Upper lobe of right lung (tissue), 1 donor: ENCODE data around the gene CDYL2. TPM values are rescaled to one million over a fixed set of nuclear protein-coding genes. Genes with fewer than 3 reads are reported as not detected.

ENCODE experiments used
- ATAC-seq: fragments of 200-7000 bp; cut with Tn5 transposase; one replicate; pipeline ENCODE4 v1.9.1; 2020; ENCODE audit warnings: mild to moderate bottlenecking, moderate library complexity
- DNase-seq: peaks from one replicate; pipeline ENCODE4 v3.0.0-alpha.2; 2020
- H3K27ac ChIP-seq: fragments of 200-600 bp; one replicate; pipeline ENCODE4 v1.8.0; 2022
- H3K27me3 ChIP-seq: fragments of 200-600 bp; one replicate; pipeline ENCODE4 v1.8.0; 2022; ENCODE audit warnings: mild to moderate bottlenecking
- H3K36me3 ChIP-seq: fragments of 200-600 bp; one replicate; pipeline ENCODE4 v1.8.0; 2022
- H3K4me1 ChIP-seq: fragments of 200-600 bp; one replicate; pipeline ENCODE4 v1.8.0; 2022
- H3K4me3 ChIP-seq: fragments of 200-600 bp; one replicate; pipeline ENCODE4 v1.8.0; 2022; ENCODE audit warnings: mild to moderate bottlenecking
- H3K9me3 ChIP-seq: fragments of 200-600 bp; one replicate; pipeline ENCODE4 v1.8.0; 2022
- CTCF ChIP-seq: fragments of 200-600 bp; IDR thresholded peaks from one replicate; pipeline ENCODE4 v1.8.0; 2022; ENCODE audit warnings: antibody characterized with exemption
- intact Hi-C: fragments of 100-400 bp; cut with DNase I; formaldehyde crosslinking; loops from one replicate; pipeline ENCODE4 v1.11.0; 2022
- total RNA-seq: library from RNA; stranded (reverse); fragmentation: NEBNext Ultra II Directional; extraction: Animal tissue kit (Norgen Biotek cat#: 25700); gene quantifications from one replicate; pipeline ENCODE4 v1.2.1, GENCODE V29; 2021
- donor health status: DM: no; HTN: yes; CAD: no; lungs with severe emphysema.

Gene CDYL2
- total RNA-seq, 1 donor from 2014 or later: 21.0 TPM

GRCh38 chr16:80693553-80693952 lies 110.8 kb downstream of the CDYL2 start:
- intact Hi-C loops: no loop called here
- H3K4me3 ChIP-seq: no peak overlapping the region
- TF ChIP-seq CTCF: no peak
- ATAC-seq (no peak), DNase-seq (no peak)
- H3K36me3 ChIP-seq: no peaks in the 10 kb centered on the region
- no peaks in the 10 kb centered on the region for H3K27me3 ChIP-seq
- H3K27ac ChIP-seq: no peak overlapping the region
- H3K4me1 ChIP-seq: no peaks in the 10 kb centered on the region
- H3K9me3 ChIP-seq: no peaks in the 10 kb centered on the region

GRCh38 chr16:80692270-80692669 lies 112.1 kb downstream of the CDYL2 start:
- no peak overlapping the region for H3K27ac ChIP-seq
- H3K27me3 ChIP-seq: no peaks in the 10 kb centered on the region
- TF ChIP-seq CTCF: no peak
- no peak overlapping the region for H3K4me3 ChIP-seq
- no peaks in the 10 kb centered on the region for H3K9me3 ChIP-seq
- intact Hi-C loops: no loop called here
- DNase-seq: no peak
- no peak for ATAC-seq
- H3K4me1 ChIP-seq: no peaks in the 10 kb centered on the region
- no peaks in the 10 kb centered on the region for H3K36me3 ChIP-seq

DNA sequence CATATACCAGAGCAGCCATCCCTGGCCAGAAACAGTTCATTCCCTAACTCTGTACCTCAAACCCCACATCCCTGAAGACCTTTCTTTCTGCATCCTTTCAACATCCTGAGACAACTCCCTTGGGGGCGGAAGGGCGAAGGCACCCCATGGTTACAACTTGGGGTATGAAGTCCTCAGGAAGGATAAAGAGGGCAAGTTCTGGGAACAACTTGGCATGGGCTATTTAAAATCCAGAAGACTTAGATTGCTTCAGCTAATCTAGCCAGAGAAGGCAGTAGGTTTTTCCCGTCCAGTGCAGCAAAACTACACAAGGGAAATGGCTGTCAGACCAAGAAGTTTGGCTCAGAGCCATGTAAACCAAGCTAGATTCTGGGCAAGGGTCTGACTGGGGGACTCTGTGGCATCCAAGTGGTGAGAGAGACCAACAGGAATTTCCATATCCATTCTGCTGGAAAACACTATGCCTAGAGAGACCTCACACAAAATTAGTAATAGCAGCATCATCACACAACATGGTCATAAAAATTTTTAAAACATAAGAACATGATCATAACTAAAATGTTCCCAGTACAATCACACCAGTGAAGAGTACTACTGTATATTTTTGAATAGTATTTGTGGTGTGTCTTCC lies 113.2 kb downstream of the CDYL2 start:
- DNase-seq (no peak), ATAC-seq (no peak)
- Histone ChIP-seq H3K36me3 (no peaks in the 10 kb centered on the region), H3K27ac (no peak overlapping the region), H3K27me3 (no peaks in the 10 kb centered on the region), H3K4me1 (no peaks in the 10 kb centered on the region), H3K4me3 (no peak overlapping the region), H3K9me3 (no peaks in the 10 kb centered on the region)
- no peak for TF ChIP-seq CTCF
- intact Hi-C loops: no loop called here

DNA sequence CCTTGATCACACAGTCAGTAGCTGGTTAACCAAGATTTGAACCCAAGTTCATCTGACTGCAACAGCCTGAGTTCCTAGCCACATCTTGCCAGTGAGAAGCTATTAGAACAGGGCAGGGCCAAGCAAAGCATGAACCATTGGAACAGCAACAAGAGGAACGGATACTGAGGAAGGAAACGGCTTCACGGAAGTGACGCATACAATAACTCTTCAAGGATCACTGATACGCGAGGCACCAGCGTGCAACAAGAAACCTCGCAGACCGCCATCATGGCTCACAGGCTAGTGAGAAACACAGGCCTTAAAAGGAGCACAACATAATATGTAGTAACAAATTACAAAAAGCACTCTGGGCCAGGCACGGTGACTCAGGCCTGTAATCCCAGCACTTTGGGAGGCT lies 114.9 kb downstream of the CDYL2 start:
- no peak overlapping the region for H3K4me3 ChIP-seq
- H3K27me3 ChIP-seq: no peaks in the 10 kb centered on the region
- intact Hi-C loops: no loop called here
- DNase-seq: no peak
- no peak overlapping the region for H3K27ac ChIP-seq
- H3K9me3 ChIP-seq: no peaks in the 10 kb centered on the region
- no peaks in the 10 kb centered on the region for H3K4me1 ChIP-seq
- no peak for TF ChIP-seq CTCF
- no peak for ATAC-seq
- no peaks in the 10 kb centered on the region for H3K36me3 ChIP-seq

- H3K27ac ChIP-seq: no peak overlapping the region
- no peaks in the 10 kb centered on the region for H3K9me3 ChIP-seq
- H3K27me3 ChIP-seq: no peaks in the 10 kb centered on the region
- ATAC-seq: no peak
- no peaks in the 10 kb centered on the region for H3K4me1 ChIP-seq
- no peak overlapping the region for H3K4me3 ChIP-seq
- no peaks in the 10 kb centered on the region for H3K36me3 ChIP-seq
- intact Hi-C loops: no loop called here
- TF ChIP-seq CTCF: no peak
- DNase-seq: no peak
These were observed 116.8 kb downstream of the CDYL2 start for GRCh38 chr16:80687606-80688005.

DNA sequence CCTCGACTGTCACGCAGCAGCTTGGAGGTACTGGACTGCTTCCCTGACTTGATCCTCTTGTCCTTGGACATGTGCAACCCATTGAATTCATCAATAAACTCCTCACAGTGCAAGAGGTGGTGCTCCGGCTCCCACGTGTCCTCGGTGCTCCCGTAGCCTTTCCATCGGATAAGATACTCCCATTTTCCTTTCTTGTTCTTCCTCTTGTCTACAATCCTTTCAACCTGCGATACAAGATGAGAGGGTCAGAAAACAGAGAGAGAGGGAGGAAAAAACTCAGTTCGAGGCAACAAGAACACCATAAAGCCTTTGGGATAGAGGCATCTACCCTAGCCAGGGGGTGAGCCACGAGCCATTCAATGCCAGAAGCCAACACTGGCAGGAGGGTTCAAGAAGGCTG lies 119.5 kb downstream of the CDYL2 start:
- TF ChIP-seq CTCF: no peak
- Histone ChIP-seq H3K4me3 (no peak overlapping the region), H3K27ac (no peak overlapping the region), H3K4me1 (no peaks in the 10 kb centered on the region), H3K9me3 (no peaks in the 10 kb centered on the region), H3K27me3 (no peaks in the 10 kb centered on the region), H3K36me3 (no peaks in the 10 kb centered on the region)
- DNase-seq: no peak
- intact Hi-C loops: no loop called here
- ATAC-seq: no peak
